Transverse colon (tissue), 4 donors: ENCODE measurements around the gene CEACAM16. TPM values are rescaled to one million over a fixed set of nuclear protein-coding genes. Genes with fewer than 3 reads are reported as not detected.

Experiments
- DNase-seq: peaks from one replicate; pipeline ENCODE4 v3.0.0-alpha.2; 2019
- H3K27ac ChIP-seq, 4 donors: fragments of 200-600 bp; sonication (generic); 2 replicates each; pipeline ENCODE4 v1.5.1; 2016 to 2018; ENCODE audit warnings: inconsistent platforms in 4 of 4
- H3K27me3 ChIP-seq: fragments of 200-600 bp; sonication (generic); 2 replicates; pipeline ENCODE4 v1.5.1; 2017; ENCODE audit warnings: inconsistent platforms
- H3K36me3 ChIP-seq, 4 donors: fragments of 200-600 bp; sonication (generic); 2 replicates each; pipeline ENCODE4 v1.5.1; 2017 to 2019; ENCODE audit warnings: inconsistent platforms in 4 of 4
- H3K4me1 ChIP-seq, 4 donors: fragments of 200-600 bp; sonication (generic); 2 replicates each; pipeline ENCODE4 v1.5.1; 2017 to 2020; ENCODE audit warnings: inconsistent platforms in 4 of 4
- H3K4me3 ChIP-seq, 4 donors: fragments of 200-600 bp; sonication (generic); 1 replicate in 1 of 4; 2 replicates in 3 of 4; pipeline versions ENCODE4 v1.5.1 to v1.6.1; 2017 to 2019; ENCODE audit warnings: inconsistent platforms in 4 of 4
- H3K9me3 ChIP-seq, 2 donors: fragments of 200-600 bp; sonication (generic); 2 replicates each; pipeline ENCODE4 v1.5.1; 2017 to 2019; ENCODE audit warnings: inconsistent platforms in 2 of 2
- CTCF ChIP-seq, 5 experiments: fragments of 200-600 bp in 3 of 5; fragments of 450-650 bp in 2 of 5; sonication (generic) in 3 of 5; IDR thresholded peaks; 1 replicate in 2 of 5; 2 replicates in 3 of 5; pipeline ENCODE4 v1.5.1; 2016 to 2017; ENCODE audit warnings: antibody characterized with exemption in 5 of 5, inconsistent platforms in 3 of 5, mild to moderate bottlenecking in 2 of 5, moderate library complexity in 1 of 5
- EP300 ChIP-seq: sonication (generic); formaldehyde crosslinking; IDR thresholded peaks from one replicate; pipeline ENCODE4 v1.6.1; 2017; ENCODE audit warnings: antibody characterized with exemption, low read depth
- POLR2A ChIP-seq: fragments of 450-650 bp; IDR thresholded peaks from one replicate; pipeline ENCODE4 v1.6.1; 2016; ENCODE audit warnings: antibody characterized with exemption, mild to moderate bottlenecking, moderate library complexity
- POLR2AphosphoS5 ChIP-seq, 3 donors: sonication (generic); formaldehyde crosslinking; IDR thresholded peaks; one replicate each; pipeline ENCODE4 v1.6.1; 2016; ENCODE audit warnings: antibody characterized with exemption in 3 of 3
- WGBS, 2 donors: methylation state at CpG; one replicate each; pipeline ENCODE4 v1.1.5; 2018; ENCODE audit warnings: low coverage in 1 of 2; 5-methylcytosine and 5-hydroxymethylcytosine counted together
- in situ Hi-C, 4 donors: fragments of 200-750 bp; cut with MboI; loops; one replicate each; pipeline versions ENCODE4 v1.15.0 to v1.15.1; 2017; ENCODE audit warnings: low sequenced_read_pairs in 3 of 4, low pct_ligation_motif_present in 1 of 4, low pct_unique_long_range_greater_than_20kb in 1 of 4
- intact Hi-C: fragments of 100-400 bp; cut with DNase I; formaldehyde crosslinking; loops from one replicate; pipeline ENCODE4 v1.15.1; 2023; ENCODE audit warnings: low total_unique reads
- total RNA-seq, 4 donors: library from RNA; depleted of rRNA; stranded (reverse); fragments of >200 nt; gene quantifications; one replicate each; pipeline ENCODE4 v1.1.0, GENCODE V29; 2016

Gene CEACAM16
- total RNA-seq, 4 donors from 2014 or later: not detected

GRCh38 chr19:44740351-44740824 lies 41.4 kb downstream of the CEACAM16 start:
- no peak for DNase-seq
- Histone ChIP-seq H3K4me1 (peaks cover 45 to 74% (median 63%) of the 10 kb centered on the region in 4 donors), H3K9me3 (no peaks in the 10 kb centered on the region), H3K4me3 (no peak overlapping the region), H3K36me3 (no peaks in the 10 kb centered on the region), H3K27me3 (no peaks in the 10 kb centered on the region), H3K27ac (peak overlapping the region; percentile 96 to 99 (median 97))
- TF ChIP-seq POLR2AphosphoS5 (IDR thresholded peaks at IDR 0.05) (no peak), POLR2A (no peak), EP300 (no peak), CTCF (IDR thresholded peaks at IDR 0.05) (no peak)
- in situ Hi-C loops (no loop called here), intact Hi-C loops (no loop called here)
- WGBS, 2 donors: 8 to 48% methylated on average over 2 to 3 of the region's 3 CpGs

DNA sequence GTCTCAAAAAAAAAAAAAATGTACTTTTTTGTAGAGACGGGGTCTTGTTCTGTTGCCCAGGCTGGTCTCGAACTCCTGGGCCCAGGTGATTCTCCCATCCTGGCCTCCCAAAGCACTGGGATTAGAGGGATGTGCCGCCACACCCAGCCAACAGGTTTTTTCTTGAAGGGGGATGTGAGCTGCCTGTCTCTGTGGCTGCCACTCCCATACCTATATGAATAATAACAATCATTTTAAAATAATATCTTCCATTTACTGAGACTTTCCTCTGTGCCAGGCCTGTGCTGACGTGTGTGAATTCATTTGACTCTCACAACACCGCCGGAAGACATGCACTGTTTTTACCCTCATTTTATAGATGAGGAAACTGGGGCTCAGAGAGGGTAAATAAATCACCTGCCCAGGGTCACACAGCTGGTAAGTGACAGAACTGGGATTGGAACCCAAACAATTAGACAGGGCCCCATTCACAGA lies 42.3 kb downstream of the CEACAM16 start:
- in situ Hi-C loops: no loop called here
- no peak for TF ChIP-seq CTCF (IDR thresholded peaks at IDR 0.05)
- Histone ChIP-seq H3K27me3 (no peaks in the 10 kb centered on the region), H3K9me3 (no peaks in the 10 kb centered on the region), H3K27ac (peak overlapping the region; percentile 96 to 99 (median 97)), H3K36me3 (no peaks in the 10 kb centered on the region), H3K4me3 (no peak overlapping the region), H3K4me1 (peaks cover 45 to 80% (median 70%) of the 10 kb centered on the region in 4 donors)
- 41% methylated on average over 6 of the region's 6 CpGs; no CpG with 5 or more reads in 1 of the 2 donors for WGBS, 2 donors
- DNase-seq: peak; percentile 28
- intact Hi-C loops: no loop called here

DNA sequence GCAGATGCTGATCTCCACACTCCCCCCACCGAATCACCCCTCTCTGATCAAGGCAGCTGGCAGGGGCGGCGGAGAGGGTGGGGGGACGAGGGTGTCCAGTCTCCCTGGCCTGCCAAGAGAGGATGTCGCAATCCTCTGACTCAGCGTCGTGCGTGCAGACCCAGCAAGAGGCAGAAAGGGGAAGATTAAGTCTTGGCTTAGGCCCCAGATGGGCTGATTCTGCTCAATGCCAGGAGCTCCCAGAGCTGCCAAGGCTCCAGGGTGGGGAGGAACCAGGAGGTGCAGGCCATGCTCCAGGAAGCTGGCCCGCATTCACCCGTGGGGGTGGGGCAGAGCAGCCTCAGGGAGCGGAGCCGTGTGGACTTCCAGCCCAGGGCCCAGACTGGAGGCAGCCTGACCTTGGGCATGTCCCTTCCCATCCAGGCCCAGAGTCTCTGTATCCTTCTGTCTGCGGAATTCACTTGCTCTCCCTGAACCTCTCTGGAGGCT lies 42.9 kb downstream of the CEACAM16 start:
- H3K9me3 ChIP-seq: no peaks in the 10 kb centered on the region
- in situ Hi-C loops (no loop called here), intact Hi-C loops (no loop called here)
- DNase-seq: peak; percentile 97
- no peaks in the 10 kb centered on the region for H3K36me3 ChIP-seq
- H3K27ac ChIP-seq: peak overlapping the region; percentile 96 to 99 (median 97)
- TF ChIP-seq POLR2AphosphoS5 (IDR thresholded peaks at IDR 0.05) (peak; percentile 91 to 95 (median 92)), EP300 (peak; percentile 88), POLR2A (peak; percentile 69), CTCF (IDR thresholded peaks at IDR 0.05) (no peak)
- 12% methylated on average over 12 of the region's 13 CpGs; no CpG with 5 or more reads in 1 of the 2 donors for WGBS, 2 donors
- H3K4me1 ChIP-seq: peaks cover 51 to 86% (median 75%) of the 10 kb centered on the region in 4 donors
- H3K4me3 ChIP-seq: no peak overlapping the region
- H3K27me3 ChIP-seq: no peaks in the 10 kb centered on the region

DNA sequence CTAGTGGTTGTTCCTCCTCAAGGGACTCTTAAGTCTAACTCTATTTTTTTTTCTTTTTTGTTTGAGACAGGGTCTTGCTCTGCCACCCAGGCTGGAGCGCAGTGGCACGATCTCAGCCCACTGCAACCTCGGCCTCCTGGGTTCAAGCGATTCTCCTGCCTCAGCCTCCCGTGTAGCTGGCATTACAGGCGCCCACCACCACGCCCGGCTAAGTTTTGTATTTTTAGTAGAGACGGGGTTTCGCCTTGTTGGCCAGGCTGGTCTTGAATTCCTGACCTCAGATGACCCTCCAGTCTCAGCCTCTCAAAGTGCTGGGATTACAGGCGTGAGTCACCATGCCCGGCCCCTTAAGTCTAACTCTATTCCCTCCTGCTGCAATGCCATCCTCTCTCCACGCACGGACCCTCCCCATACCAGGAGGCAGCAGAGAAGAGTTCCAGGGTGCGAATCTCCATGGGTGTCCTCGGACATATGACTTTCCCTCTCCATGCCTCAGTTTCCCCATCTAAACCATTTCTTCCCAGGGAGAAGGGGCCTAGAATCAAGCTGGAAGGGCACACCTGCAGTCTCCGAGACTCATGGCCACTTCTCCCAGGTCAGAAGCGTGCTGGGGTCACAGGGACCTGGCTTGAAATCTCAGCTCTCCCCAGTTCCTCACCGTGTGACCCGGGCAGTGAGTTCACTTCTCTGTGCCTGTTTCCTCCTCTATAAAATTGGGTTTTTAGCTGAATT lies 43.5 kb downstream of the CEACAM16 start:
- in situ Hi-C loops: no loop called here
- no peaks in the 10 kb centered on the region for H3K9me3 ChIP-seq
- WGBS, 2 donors: 0 to 51% methylated on average over 1 to 20 of the region's 20 CpGs
- peak; percentile 33 for DNase-seq
- H3K4me1 ChIP-seq: peaks cover 54 to 90% (median 80%) of the 10 kb centered on the region in 4 donors
- H3K27ac ChIP-seq: peak overlapping the region; percentile 96 to 99 (median 97)
- no peaks in the 10 kb centered on the region for H3K36me3 ChIP-seq
- no peak overlapping the region for H3K4me3 ChIP-seq
- TF ChIP-seq POLR2A: no peak
- no peak for TF ChIP-seq CTCF (IDR thresholded peaks at IDR 0.05)
- TF ChIP-seq EP300: no peak
- no peak for TF ChIP-seq POLR2AphosphoS5 (IDR thresholded peaks at IDR 0.05)
- intact Hi-C loops: no loop called here
- no peaks in the 10 kb centered on the region for H3K27me3 ChIP-seq
